Liver (tissue), 9 donors: Measurements from ENCODE around the gene VPS13C. TPM values are rescaled to one million over a fixed set of nuclear protein-coding genes. Genes with fewer than 3 reads are reported as not detected.

Experiments used
- DNase-seq: peaks from one replicate; pipeline ENCODE4 v3.0.0-alpha.2; 2017; ENCODE audit warnings: low spot score
- H3K27ac ChIP-seq, 2 donors: one replicate each; pipeline ENCODE4 v1.7.0; 2013; ENCODE audit warnings: inconsistent platforms in 2 of 2, low read length in 2 of 2, control low read depth in 1 of 2, low read depth in 1 of 2, mild to moderate bottlenecking in 1 of 2
- H3K27me3 ChIP-seq, 4 donors: one replicate each; pipeline versions ENCODE4 v1.6.1 to v1.7.0; 2013; ENCODE audit warnings: low read length in 3 of 4, inconsistent platforms in 1 of 4, mild to moderate bottlenecking in 1 of 4, moderate library complexity in 1 of 4; ENCODE audit not compliant: control insufficient read depth in 4 of 4, insufficient read depth in 4 of 4
- H3K36me3 ChIP-seq, 4 donors: one replicate each; pipeline versions ENCODE4 v1.6.1 to v1.7.0; 2013; ENCODE audit warnings: low read length in 3 of 4, mild to moderate bottlenecking in 3 of 4, low read depth in 1 of 4, moderate library complexity in 1 of 4; ENCODE audit not compliant: control insufficient read depth in 4 of 4, insufficient read depth in 3 of 4
- H3K4me1 ChIP-seq, 4 donors: one replicate each; pipeline versions ENCODE4 v1.6.1 to v1.7.0; 2013; ENCODE audit warnings: low read length in 3 of 4, mild to moderate bottlenecking in 3 of 4, moderate library complexity in 1 of 4; ENCODE audit not compliant: control insufficient read depth in 4 of 4, insufficient read depth in 4 of 4
- H3K4me3 ChIP-seq, 3 donors: one replicate each; pipeline versions ENCODE4 v1.6.1 to v1.7.0; 2013; ENCODE audit warnings: low read length in 3 of 3, control low read depth in 1 of 3, low read depth in 1 of 3, mild to moderate bottlenecking in 1 of 3
- H3K9ac ChIP-seq, 2 donors: one replicate each; pipeline ENCODE4 v1.7.0; 2013; ENCODE audit warnings: low read length in 2 of 2, mild to moderate bottlenecking in 2 of 2, moderate library complexity in 2 of 2, control low read depth in 1 of 2, low read depth in 1 of 2
- H3K9me3 ChIP-seq, 4 donors: one replicate each; pipeline versions ENCODE4 v1.6.1 to v1.7.0; 2013; ENCODE audit warnings: low read length in 3 of 4; ENCODE audit not compliant: control insufficient read depth in 4 of 4
- CTCF ChIP-seq: fragments of 150-350 bp; IDR thresholded peaks from 2 replicates; pipeline ENCODE4 v1.5.1; 2017; ENCODE audit warnings: improper control_type of control experiment, low read depth, low read length; ENCODE audit not compliant: missing input control
- EGR1 ChIP-seq, 2 donors: IDR thresholded peaks; 2 replicates each; pipeline ENCODE4 v1.6.1; 2016 to 2018; ENCODE audit warnings: antibody characterized with exemption in 2 of 2, low read depth in 2 of 2
- FOXA1 ChIP-seq: IDR thresholded peaks from 2 replicates; pipeline ENCODE4 v1.6.1; 2016; ENCODE audit warnings: antibody characterized with exemption
- GABPA ChIP-seq, 2 donors: IDR thresholded peaks in 1 of 2; conservative IDR thresholded peaks in 1 of 2; 2 replicates each; pipeline ENCODE4 v1.6.1; 2016; ENCODE audit warnings: antibody characterized with exemption in 2 of 2, mild to moderate bottlenecking in 1 of 2, moderate library complexity in 1 of 2
- HNF4A ChIP-seq, 2 donors: conservative IDR thresholded peaks; 2 replicates each; pipeline ENCODE4 v1.6.1; 2016; ENCODE audit warnings: antibody characterized with exemption in 2 of 2, mild to moderate bottlenecking in 2 of 2
- HNF4G ChIP-seq: IDR thresholded peaks from 2 replicates; pipeline ENCODE4 v1.6.1; 2016; ENCODE audit warnings: antibody characterized with exemption
- JUND ChIP-seq, 2 donors: IDR thresholded peaks; 2 replicates each; pipeline ENCODE4 v1.6.1; 2016; ENCODE audit warnings: antibody characterized with exemption in 2 of 2
- MAX ChIP-seq: IDR thresholded peaks from 2 replicates; pipeline ENCODE4 v1.6.1; 2016; ENCODE audit warnings: antibody characterized with exemption
- NR2F2 ChIP-seq: IDR thresholded peaks from 2 replicates; pipeline ENCODE4 v1.6.1; 2016; ENCODE audit warnings: antibody characterized with exemption
- RAD21 ChIP-seq, 2 donors: IDR thresholded peaks; 2 replicates each; pipeline ENCODE4 v1.6.1; 2016; ENCODE audit warnings: antibody characterized with exemption in 2 of 2, mild to moderate bottlenecking in 2 of 2
- REST ChIP-seq: IDR thresholded peaks from 2 replicates; pipeline ENCODE4 v1.6.1; 2016; ENCODE audit warnings: antibody characterized with exemption, mild to moderate bottlenecking
- RXRA ChIP-seq, 2 donors: IDR thresholded peaks; 2 replicates each; pipeline ENCODE4 v1.6.1; 2017 to 2018; ENCODE audit warnings: antibody characterized with exemption in 2 of 2, mild to moderate bottlenecking in 1 of 2
- SP1 ChIP-seq: IDR thresholded peaks from 2 replicates; pipeline ENCODE4 v1.6.1; 2018; ENCODE audit warnings: antibody characterized with exemption, mild to moderate bottlenecking
- YY1 ChIP-seq: IDR thresholded peaks from 2 replicates; pipeline ENCODE4 v1.6.1; 2016; ENCODE audit warnings: antibody characterized with exemption, mild to moderate bottlenecking
- ZBTB33 ChIP-seq: IDR thresholded peaks from 2 replicates; pipeline ENCODE4 v1.6.1; 2016; ENCODE audit warnings: antibody characterized with exemption
- WGBS: extraction: QIAGEN DNeasy Blood & Tissue Kit; methylation state at CpG from one replicate; pipeline ENCODE4 v1.1.7; 2013; 5-methylcytosine and 5-hydroxymethylcytosine counted together
- polyA plus RNA-seq, 2 donors: library from polyadenylated mRNA; stranded (reverse) in 1 of 2; unstranded in 1 of 2; fragments of 200-250 nt in 1 of 2; fragments of >200 nt in 1 of 2; fragmentation: Nextera tagmentation in 1 of 2; extraction: Ambion mirVana in 1 of 2; gene quantifications; one replicate each; pipeline versions ENCODE4 v1.2.1 to v1.2.3, GENCODE V29; 2013 to 2015
- total RNA-seq, 2 donors: library from RNA; depleted of rRNA; stranded (reverse); fragments of >200 nt; gene quantifications; one replicate each; pipeline ENCODE4 v1.2.3, GENCODE V29; 2014
- donor health status: healthy.
- donor health status: healthy.
- donor health status: healthy.
- donor health status: healthy.
- donor health status: healthy.

The VPS13C gene
- total and polyA plus RNA-seq, 4 donors, result 5.4 to 42.0 (median 17.4) TPM

GRCh38 chr15:61915640-61916039, 144.6 kb downstream of the VPS13C start:
- H3K27ac ChIP-seq, result no peak overlapping the region
- peaks cover 5 to 38% (median 25%) of the 10 kb centered on the region in 4 donors for H3K36me3 ChIP-seq
- no peak for TF ChIP-seq ZBTB33
- TF ChIP-seq NR2F2, result no peak
- no peak for TF ChIP-seq JUND (IDR thresholded peaks at IDR 0.05)
- no peak for TF ChIP-seq YY1
- TF ChIP-seq EGR1 (IDR thresholded peaks at IDR 0.05; ENCODE audit: low read depth in 2 of 2), result no peak
- no peak for TF ChIP-seq SP1
- no peak for TF ChIP-seq GABPA (IDR thresholded peaks at IDR 0.05 in 1 of 2, conservative IDR thresholded peaks at IDR 0.05 in 1 of 2)
- TF ChIP-seq RXRA (IDR thresholded peaks at IDR 0.05), result no peak
- no peak for TF ChIP-seq RAD21 (IDR thresholded peaks at IDR 0.05)
- TF ChIP-seq FOXA1, result no peak
- no peak for TF ChIP-seq HNF4G
- TF ChIP-seq HNF4A (conservative IDR thresholded peaks at IDR 0.05), result no peak
- no peak for TF ChIP-seq REST
- no peak for TF ChIP-seq CTCF
- no peak for DNase-seq
- WGBS, result 95% methylated on average over 9 of the region's 9 CpGs
- no peak overlapping the region for H3K9ac ChIP-seq
- H3K27me3 ChIP-seq, result no peaks in the 10 kb centered on the region
- no peaks in the 10 kb centered on the region for H3K4me1 ChIP-seq
- H3K4me3 ChIP-seq, result no peak overlapping the region
- H3K9me3 ChIP-seq, result no peaks in the 10 kb centered on the region

GRCh38 chr15:61910839-61911369, 149.3 kb downstream of the VPS13C start:
- no peak overlapping the region for H3K4me3 ChIP-seq
- H3K36me3 ChIP-seq, result peaks cover 0 to 22% (median 12%) of the 10 kb centered on the region in 4 donors
- no peak overlapping the region for H3K27ac ChIP-seq
- DNase-seq, result no peak
- peaks cover 0 to 17% (median 1%) of the 10 kb centered on the region in 4 donors for H3K4me1 ChIP-seq
- H3K9ac ChIP-seq, result no peak overlapping the region
- H3K27me3 ChIP-seq, result no peaks in the 10 kb centered on the region
- TF ChIP-seq RXRA (IDR thresholded peaks at IDR 0.05), result no peak
- TF ChIP-seq YY1, result no peak
- TF ChIP-seq MAX, result no peak
- no peaks in the 10 kb centered on the region for H3K9me3 ChIP-seq
